ENCODE results near the gene KRT74. TPM values are rescaled to one million over a fixed set of nuclear protein-coding genes. Genes with fewer than 3 reads are reported as not detected.

Gene KRT74
- total RNA-seq, 1 donor from 2014 or later = not detected

GRCh38 chr12:52578469-52578868 is 4.8 kb upstream of the KRT74 start:
- TF ChIP-seq CTCF (IDR thresholded peaks at IDR 0.05; ENCODE audit: insufficient read depth, low read length, poor library complexity, severe bottlenecking) = no peak
- no peak for DNase-seq (ENCODE audit: low read depth)
- H3K36me3 ChIP-seq (ENCODE audit: control insufficient read depth, insufficient read depth, low read length) = no peaks in the 10 kb centered on the region

GRCh38 chr12:52577316-52577715 is 3.7 kb upstream of the KRT74 start:
- H3K36me3 ChIP-seq (ENCODE audit: control insufficient read depth, insufficient read depth, low read length) = no peaks in the 10 kb centered on the region
- TF ChIP-seq CTCF (IDR thresholded peaks at IDR 0.05; ENCODE audit: insufficient read depth, low read length, poor library complexity, severe bottlenecking) = no peak
- H3K4me3 ChIP-seq (ENCODE audit: low read depth, low read length) = no peak overlapping the region
- DNase-seq (ENCODE audit: low read depth) = no peak
- H3K27me3 ChIP-seq (ENCODE audit: control insufficient read depth, insufficient read depth, low read length) = peaks cover 8% of the 10 kb centered on the region

More at GRCh38 chr12:52578469-52578868, 4.8 kb upstream of the KRT74 start:
- Histone ChIP-seq H3K27me3 (ENCODE audit: control insufficient read depth, insufficient read depth, low read length) (peaks cover 10% of the 10 kb centered on the region), H3K4me3 (ENCODE audit: low read depth, low read length) (no peak overlapping the region)

- Histone ChIP-seq H3K36me3 (ENCODE audit: control insufficient read depth, insufficient read depth, low read length) (no peaks in the 10 kb centered on the region), H3K27me3 (ENCODE audit: control insufficient read depth, insufficient read depth, low read length) (peaks cover 8% of the 10 kb centered on the region), H3K4me3 (ENCODE audit: low read depth, low read length) (no peak overlapping the region)
- DNase-seq (ENCODE audit: low read depth) = no peak
- TF ChIP-seq CTCF (IDR thresholded peaks at IDR 0.05; ENCODE audit: insufficient read depth, low read length, poor library complexity, severe bottlenecking) = no peak
Observed at GRCh38 chr12:52575948-52576347, 2.3 kb upstream of the KRT74 start.

GRCh38 chr12:52575256-52575655 is 1.6 kb upstream of the KRT74 start:
- no peaks in the 10 kb centered on the region for H3K36me3 ChIP-seq (ENCODE audit: control insufficient read depth, insufficient read depth, low read length)
- no peak for TF ChIP-seq CTCF (IDR thresholded peaks at IDR 0.05; ENCODE audit: insufficient read depth, low read length, poor library complexity, severe bottlenecking)
- DNase-seq (ENCODE audit: low read depth) = no peak
- H3K4me3 ChIP-seq (ENCODE audit: low read depth, low read length) = no peak overlapping the region
- H3K27me3 ChIP-seq (ENCODE audit: control insufficient read depth, insufficient read depth, low read length) = peaks cover 8% of the 10 kb centered on the region

- no peak for TF ChIP-seq CTCF (IDR thresholded peaks at IDR 0.05; ENCODE audit: insufficient read depth, low read length, poor library complexity, severe bottlenecking)
- Histone ChIP-seq H3K27me3 (ENCODE audit: control insufficient read depth, insufficient read depth, low read length) (peaks cover 2% of the 10 kb centered on the region), H3K4me3 (ENCODE audit: low read depth, low read length) (no peak overlapping the region), H3K36me3 (ENCODE audit: control insufficient read depth, insufficient read depth, low read length) (no peaks in the 10 kb centered on the region)
- DNase-seq (ENCODE audit: low read depth) = no peak
Observed at GRCh38 chr12:52573306-52573705, 337 bp downstream of the KRT74 start.

- peaks cover 7% of the 10 kb centered on the region for H3K27me3 ChIP-seq (ENCODE audit: control insufficient read depth, insufficient read depth, low read length)
- no peak for DNase-seq (ENCODE audit: low read depth)
- TF ChIP-seq CTCF (IDR thresholded peaks at IDR 0.05; ENCODE audit: insufficient read depth, low read length, poor library complexity, severe bottlenecking) = no peak
- H3K36me3 ChIP-seq (ENCODE audit: control insufficient read depth, insufficient read depth, low read length) = no peaks in the 10 kb centered on the region
- no peak overlapping the region for H3K4me3 ChIP-seq (ENCODE audit: low read depth, low read length)
Observed at GRCh38 chr12:52570511-52570910, 3.1 kb downstream of the KRT74 start.

Measured in kidney epithelial cell (primary cell).